GM19023 (cell line): ENCODE results near the gene NFIC.

Experiments used
- ATAC-seq: cut with Tn5 transposase; IDR thresholded peaks from one replicate; pipeline ENCODE4 v1.9.1; 2021; ENCODE audit warnings: mild to moderate bottlenecking, moderate library complexity; ENCODE audit not compliant: unreplicated experiment

Gene NFIC

DNA sequence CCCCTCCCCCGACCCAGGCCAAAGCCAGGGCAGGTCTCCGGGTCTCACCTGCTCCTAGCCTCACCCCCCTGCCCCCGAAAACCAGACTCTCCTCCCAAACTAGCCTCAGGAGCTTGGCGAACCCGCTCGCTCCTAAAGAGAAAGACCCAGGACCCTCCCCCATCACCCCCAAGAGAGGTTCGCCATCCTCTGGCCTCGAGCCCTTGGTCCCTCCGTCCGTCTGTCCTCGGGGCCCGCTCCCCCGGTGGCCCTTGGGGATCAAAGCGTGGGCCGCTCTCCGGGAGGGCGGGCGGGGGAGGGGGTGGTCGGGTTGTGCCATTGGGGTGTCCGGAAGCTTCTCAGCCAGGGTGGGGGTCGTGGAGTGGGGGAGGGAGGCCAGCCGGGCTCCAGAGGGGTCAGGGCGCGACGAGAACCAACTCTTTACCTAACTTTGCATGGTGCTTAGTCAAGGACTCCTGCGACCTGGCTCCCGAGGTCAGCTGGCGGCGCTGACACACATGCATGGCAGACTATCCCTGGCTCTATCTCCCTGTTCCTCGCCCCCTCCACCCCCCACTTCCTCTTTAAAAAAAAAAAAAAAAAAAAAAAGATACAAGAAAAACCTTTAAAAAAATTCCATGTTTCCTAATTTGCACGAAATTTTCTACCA, 98.3 kb downstream of the NFIC start:
- ATAC-seq: no peak

DNA sequence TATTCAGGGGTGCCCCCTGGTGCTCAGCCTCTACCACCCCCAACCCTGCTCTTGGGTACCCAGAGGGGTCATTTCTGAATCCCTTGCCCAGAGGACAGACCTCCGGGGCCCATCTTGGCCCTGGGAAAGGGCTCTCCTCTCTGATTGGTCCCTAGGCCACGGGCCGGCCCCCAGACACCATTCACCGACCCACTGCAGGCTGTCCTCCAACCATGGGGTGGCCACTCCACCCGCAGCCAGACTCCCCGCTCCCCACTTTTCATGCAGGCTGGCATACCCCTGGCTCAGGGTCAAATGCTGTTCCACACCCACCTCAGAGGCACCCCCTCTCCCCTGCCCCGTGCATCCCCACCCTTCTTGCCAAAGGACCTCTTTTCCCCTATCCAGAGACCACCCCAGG, 99.2 kb downstream of the NFIC start:
- no peak for ATAC-seq

DNA sequence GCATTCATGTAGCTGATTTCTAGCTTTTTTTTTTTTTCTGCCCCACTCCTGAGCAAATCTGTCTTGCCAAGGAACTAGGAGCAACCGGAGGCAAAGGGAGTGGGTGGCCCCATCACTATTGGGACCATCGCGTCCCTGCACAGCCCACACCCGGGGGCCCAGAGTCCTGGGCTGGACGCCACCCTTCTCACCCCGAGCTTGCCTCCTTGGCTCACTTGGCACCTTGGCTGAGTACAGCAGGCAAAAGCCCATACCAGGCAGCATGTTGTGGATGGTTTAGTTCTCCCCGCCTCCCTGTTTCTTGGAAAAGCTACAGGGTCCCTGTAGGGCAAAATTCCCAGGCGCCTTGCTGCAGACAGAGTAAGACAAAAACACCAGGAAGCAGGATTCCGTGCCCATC, 100.3 kb downstream of the NFIC start:
- ATAC-seq: no peak

DNA sequence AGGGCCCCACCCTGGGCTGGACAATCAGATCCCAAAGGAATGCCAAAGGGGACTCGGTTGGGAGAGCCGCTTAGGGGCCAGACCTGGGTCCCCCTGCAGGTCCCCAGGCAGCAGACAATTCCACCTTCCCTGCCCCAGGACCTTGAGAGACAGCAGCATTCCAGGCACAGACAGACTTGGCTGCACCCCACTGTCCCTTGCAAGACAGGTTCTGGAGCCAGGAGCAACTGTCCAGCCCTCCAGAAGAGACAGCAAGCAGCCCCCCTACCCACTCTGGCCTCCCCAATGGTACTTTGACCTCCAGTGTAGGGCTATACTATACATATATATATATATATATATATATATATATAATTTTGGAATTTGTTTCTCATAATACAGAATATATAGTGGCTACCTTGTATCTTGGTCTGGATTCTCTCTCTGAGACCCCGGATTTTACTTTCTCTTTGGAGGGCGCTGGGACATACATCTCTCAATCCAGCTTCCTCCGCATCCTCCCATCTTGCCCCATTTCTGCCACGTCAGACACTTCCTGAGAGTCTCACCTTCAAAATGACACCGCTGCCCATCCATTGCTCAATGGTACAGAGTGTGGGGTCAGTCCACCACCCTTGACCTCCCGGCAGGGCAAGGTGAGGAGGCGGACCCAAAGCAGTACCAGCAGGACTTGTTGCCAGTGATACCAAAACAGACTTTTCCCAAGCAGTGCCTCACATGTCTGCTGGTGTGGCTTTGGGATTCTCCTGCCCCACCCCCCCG, 101.2 kb downstream of the NFIC start:
- no peak for ATAC-seq

DNA sequence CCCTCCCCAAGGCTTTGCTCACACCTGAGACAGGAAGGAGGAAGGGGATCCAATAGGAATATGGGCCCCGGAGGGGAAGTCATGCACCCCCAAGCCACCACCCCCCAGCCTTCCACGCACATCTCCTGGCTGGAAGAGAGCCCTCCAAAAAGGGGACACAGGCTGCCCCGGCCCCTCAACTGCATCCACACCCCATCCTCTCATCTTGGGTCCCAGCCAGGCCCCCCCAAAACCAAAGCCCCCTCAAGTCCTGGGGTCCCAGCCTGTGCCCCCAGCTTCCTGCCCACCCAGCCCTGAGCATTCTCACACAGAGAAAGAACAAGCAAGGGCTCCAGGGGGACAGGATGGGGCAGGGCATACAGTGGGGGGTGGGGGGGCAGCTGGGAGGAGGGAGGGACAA, 101.8 kb downstream of the NFIC start:
- ATAC-seq: no peak

DNA sequence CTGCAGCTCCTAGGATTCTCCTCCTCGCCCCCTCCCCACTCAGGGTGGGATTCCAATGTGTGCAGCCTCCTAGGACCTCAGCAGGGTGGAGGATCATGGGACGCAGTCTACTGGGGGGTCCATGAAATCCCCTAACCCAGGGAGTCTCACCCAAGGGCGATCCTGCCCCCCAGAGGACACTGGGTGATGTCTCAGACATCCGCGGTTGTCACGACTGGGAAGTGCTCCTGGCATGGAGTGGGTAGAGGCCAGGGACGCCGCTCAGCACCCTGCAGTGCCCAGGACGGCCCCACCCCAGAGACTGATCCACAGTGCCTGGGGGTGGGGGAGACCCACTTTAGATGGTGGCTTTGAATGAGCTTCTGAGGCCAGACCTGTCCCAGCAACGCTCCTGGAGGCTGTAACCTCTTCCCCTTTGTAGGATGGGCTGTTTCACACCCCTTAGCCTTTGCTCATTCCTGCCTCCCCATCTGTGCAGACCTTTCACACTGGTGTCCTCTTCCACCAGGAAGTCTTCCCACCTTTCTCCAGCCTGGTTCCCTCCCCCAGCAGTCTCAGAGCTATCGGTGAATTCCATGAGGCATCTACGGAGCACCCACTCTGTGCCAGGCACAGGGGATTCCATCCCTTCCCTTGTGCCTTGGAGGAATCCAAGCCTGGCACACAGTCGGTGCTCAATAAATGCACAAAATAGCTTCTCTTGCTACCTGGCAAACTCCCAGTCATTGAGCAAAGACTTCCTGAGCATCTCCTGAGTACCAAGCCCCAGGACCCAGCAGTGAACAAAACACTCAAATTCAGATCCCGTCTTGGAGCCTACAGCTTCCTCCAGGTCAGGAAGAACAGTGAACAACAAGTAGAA, 103.5 kb downstream of the NFIC start:
- ATAC-seq: no peak

DNA sequence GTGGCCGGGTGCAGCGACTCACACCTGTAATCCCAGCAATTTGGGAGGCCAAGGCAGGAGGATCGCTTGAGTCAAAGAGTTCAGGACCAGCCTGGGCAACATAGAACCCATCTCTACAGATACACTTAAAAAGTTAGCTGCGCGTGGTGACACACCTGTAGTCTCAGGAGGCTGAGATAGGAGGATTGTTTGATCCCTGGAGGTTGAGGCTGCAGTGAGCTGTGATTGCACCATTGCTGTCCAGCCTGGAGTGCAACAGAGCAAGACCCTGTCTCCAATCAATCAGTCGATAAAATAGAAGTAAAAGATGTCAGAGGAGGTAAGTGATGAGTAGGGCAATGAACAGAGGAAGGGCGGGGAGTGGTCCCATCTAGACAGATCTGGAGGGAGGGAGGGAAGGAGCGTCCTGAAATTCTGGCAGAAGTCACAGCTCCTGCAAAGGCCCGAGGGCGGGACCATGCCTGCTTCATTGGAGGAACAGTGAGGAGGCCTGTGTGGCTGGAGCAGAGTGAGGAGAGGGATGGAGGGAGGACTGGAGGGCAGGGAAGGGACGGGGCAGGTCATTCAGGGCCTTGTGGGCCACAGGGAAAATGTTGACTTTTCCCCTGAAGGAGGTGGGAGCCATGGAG, 104.2 kb downstream of the NFIC start:
- ATAC-seq: no peak

DNA sequence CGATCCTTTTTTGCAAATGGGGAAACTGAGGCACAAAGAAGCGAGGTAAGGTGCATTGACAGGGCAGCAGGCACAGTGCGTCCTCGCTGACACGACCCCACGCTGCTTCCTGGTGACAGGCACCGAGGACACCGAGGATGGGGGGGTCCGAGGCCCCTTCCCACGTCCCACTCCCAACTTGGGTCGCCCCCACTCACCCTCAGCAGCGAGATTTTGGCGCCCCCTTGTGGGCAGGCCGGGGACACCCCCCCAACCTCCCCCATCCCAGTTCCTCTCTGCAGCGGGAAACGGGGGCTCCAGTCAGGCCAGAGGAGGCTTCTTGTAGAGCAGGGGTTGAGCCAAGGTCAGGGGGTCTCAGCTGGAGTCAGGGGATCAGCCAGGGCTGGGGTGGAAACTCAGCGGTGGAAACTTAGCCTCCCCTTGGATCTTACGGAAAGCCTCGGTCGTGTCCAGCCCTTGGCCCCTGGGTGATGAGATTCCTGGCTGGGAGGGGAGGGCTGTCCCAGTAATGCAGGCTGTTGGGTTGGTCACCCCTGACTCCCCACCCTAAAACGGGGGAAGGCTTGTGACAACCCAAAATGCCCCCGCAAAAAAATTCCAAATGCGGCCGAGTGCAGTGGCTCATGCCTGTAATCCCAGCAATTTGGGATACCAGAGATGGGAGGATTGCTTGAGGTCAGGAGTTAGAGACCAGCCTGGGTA, 105.7 kb downstream of the NFIC start:
- ATAC-seq: no peak

DNA sequence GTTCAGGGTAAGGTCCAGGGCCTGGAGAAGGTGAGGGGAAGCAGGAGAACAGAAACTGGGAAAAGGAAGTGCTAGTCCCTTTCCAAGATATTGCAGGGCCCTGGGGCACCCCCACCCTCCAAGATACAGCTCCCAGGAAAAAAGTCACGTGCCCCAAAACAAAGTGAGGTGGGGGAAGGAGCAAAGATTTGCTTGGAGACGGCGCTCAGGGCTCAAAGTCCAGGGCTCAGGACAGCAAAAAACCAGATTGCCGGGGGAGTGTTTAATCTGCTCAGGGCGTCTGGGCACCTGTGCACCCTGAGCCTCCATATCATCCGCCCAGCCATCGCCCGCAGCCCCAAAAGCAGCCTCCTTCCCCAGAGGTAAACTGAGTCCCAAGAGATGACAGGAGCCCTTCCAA, 107.6 kb downstream of the NFIC start:
- ATAC-seq: no peak

DNA sequence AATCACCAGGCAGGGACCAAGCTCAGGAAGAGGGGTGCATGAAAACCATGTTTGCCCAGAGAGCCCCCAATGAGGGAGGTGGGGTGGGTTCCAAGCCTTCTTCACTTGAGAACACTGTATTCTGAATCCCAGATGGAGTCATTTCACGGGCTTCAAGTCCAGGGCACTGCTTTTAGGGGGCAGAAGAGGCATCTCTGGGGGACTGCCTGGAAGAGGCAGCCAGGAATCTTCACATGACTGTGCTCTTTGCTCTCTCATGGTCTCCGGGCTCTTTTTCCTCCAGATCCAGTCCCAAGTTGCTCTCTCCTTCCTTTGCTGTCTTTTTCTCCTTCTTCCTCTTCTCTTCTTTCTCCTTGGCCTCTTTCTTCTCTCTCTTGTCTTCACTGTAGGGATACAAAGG, 108.2 kb downstream of the NFIC start:
- no peak for ATAC-seq

DNA sequence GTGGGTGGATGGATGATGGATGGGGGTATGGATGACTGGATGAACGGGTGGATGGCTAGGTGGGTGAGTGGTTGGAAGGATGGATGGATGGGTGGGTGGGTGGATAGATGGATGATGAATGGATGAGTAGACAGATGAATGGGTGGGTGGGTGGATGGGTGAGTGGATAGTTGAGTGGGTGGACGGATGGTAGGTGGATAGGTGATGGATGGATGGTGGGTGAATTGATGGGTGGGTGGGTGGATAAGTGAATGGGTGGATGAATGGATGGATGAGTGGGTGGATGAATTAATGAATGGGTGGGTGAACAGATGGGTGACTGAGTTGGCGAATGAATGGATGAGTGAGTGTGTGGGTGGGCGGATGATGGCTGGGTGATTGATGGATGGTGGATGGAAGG, 109.1 kb downstream of the NFIC start:
- ATAC-seq: no peak

DNA sequence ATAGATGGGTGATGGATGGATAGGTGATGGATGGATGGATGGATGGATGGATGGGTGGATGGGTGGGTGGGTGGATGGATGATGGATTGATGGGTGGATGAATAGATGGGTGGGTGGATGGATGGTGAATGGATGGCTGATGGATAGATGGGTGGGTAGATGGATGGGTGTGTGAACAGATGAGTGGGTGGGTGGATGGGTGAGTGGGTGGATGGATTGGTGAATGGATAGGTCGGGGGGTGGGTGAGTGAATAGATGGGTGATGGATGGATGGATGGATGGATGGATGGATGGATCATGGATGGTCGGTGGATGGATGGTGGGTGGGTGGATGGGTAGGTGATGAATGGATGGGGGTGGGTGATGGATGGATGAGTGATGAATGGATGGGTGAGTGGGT, 110.4 kb downstream of the NFIC start:
- no peak for ATAC-seq

DNA sequence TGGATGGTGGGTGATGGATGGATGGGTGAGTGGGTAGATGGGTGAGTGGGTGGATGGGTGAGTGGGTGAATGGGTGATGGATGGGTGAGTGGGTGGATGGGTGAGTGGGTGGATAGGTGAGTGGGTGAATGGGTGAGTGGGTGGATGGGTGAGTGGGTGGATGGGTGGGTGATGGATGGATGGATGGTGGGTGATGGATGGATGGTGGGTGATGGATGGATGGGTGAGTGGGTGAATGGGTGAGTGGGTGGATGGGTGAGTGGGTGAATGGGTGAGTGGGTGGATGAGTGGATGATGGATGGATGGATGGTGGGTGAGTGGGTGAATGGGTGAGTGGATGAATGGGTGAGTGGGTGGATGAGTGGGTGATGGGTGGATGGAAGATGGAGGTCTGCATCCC, 111.1 kb downstream of the NFIC start:
- no peak for ATAC-seq

DNA sequence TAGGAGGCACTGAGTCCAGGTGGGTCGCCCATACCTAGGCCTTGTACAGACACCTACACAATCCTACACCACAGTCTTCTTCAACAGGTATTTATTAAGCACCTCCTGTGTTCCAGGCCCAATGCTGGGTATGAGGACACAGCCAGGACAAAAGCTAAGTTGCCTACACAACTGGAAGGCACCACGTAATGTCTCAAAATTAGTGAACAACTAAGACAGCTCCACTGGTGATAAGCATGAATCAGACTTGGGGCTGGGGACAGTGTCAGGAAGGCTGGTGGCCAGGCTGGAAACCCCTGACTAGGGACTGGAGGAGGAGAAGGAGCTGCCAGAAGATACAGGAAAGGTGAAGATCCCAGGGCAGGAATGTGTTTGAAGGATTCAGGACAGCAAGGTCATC, 111.6 kb downstream of the NFIC start:
- ATAC-seq: no peak

DNA sequence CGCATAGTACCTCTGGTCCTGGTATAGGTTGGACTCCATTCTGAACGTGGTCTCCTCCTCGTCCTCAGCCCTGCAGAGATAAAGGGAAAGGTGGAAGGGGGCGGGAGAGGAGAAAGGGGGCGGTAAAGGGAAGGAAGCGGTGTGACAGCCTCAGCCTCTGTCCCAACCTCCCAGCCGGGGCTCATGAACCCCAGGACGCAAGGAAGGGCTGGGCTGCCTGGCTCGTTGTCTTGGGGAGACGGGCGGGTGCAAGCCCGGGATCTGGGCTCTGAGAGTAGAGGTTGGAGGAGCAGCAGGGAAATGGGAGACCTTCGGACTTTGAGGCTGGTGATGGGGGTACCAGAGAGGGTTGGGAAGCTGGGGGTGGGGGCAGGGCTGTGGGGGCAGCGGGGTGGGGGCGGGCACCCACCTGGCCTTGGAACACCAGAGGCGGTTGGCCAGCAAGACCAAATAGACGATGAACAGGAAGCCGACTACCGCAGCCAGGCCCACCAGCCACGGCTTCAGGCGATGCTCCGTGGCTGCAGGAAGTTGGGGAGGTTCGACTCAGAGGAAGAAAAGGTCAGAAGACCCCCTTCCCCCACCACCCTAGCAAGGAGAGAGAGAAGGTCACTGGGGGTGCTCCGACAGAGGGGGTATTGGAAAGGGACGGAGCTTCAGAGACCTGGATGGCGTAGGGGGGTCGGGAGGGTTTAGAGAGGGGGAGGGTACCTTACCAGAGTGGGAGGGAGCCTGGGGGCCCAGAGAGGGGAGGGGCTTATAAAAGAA, 112.2 kb downstream of the NFIC start:
- no peak for ATAC-seq

DNA sequence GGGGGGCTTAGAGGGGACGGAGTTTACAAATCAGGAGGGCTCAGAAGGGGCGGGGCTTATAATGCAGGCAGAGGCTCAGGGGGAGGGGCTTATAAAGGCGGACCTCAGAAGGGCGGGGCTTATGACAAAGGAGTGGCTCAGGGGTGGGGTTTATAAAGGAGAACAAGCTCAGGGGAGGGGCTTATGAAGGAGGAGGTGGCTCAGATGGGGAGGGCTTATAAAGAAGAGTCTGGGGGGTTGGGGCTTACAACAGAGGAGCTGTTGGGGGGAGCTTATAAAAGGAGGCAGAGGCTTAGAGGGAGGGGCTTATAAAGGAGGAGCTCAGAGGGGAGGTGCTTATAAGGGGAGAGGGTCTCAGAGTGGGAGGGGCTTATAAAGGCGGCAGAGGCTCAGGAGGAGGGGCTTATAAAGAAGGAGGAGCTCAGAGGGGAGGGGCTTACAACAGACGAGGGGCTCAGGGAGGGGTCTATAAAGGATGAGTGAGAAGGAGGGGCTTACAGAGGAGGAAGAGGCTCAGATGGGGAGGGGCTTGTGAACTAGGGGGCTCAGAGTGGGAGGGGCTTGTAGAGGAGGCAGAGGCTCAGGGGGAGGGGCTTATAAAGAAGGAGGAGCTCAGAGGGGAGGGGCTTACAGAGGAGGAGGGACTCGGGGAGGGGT, 112.9 kb downstream of the NFIC start:
- ATAC-seq: no peak

DNA sequence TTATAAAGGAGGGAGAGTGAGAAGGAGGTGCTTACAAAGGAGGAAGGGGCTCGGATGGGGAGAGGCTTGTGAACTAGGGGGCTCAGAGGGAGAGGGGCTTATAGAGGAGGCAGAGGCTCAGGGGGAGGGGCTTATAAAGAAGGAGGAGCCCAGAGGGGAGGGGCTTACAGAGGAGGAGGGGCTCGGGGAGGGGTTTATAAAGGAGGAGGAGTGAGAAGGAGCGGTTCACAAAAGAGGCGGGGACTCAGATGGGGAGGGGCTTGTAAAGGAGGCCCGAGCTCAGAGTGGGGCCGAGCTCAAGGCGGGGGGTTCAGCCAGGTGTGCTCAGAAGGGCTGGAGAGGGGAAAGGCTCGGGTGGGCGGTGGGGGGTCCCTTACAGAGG, 113.4 kb downstream of the NFIC start:
- no peak for ATAC-seq

DNA sequence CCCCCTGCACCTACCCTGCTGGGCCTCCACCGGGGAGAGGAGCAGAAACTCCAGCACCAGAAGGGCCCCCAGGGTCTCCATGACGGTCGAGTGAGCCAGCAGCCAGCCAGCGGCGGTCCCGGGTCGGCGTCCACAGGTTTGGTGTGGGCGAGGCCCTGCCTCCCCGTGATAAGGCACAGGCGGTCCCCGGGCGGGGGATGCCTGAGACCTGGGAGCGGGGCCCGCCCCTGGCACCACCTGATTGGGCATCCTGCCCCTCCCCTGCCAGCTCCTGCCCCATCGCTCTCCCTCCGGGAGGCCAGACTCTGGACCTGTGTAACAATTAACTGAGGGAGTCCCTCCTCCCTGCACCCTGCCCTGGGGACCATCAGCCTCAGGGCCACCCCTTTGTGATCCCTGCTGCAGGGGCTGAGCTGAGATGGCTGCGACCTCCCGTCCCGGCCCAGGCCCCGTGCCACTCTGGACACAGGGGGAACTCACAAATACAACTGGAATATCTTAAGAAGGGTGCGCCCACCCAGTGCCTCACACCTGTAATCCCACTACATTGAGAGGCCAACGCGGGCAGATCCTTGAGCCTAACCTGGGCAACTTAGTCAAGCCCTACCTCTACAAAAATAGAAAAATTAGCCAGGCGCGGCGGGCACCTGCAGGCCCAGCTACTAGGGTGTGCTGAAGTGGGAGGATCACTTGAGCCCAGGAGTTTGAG, 114.2 kb downstream of the NFIC start, which contains the start of gene SMIM24:
TSS of gene SMIM24 (minus strand) at position 143 of the 709 bp plus-strand sequence. CDS start at position 81, 62 bp downstream.
- no peak for ATAC-seq
